ENCODE data around the gene MTX1.

- TF ChIP-seq, protein P1, sequence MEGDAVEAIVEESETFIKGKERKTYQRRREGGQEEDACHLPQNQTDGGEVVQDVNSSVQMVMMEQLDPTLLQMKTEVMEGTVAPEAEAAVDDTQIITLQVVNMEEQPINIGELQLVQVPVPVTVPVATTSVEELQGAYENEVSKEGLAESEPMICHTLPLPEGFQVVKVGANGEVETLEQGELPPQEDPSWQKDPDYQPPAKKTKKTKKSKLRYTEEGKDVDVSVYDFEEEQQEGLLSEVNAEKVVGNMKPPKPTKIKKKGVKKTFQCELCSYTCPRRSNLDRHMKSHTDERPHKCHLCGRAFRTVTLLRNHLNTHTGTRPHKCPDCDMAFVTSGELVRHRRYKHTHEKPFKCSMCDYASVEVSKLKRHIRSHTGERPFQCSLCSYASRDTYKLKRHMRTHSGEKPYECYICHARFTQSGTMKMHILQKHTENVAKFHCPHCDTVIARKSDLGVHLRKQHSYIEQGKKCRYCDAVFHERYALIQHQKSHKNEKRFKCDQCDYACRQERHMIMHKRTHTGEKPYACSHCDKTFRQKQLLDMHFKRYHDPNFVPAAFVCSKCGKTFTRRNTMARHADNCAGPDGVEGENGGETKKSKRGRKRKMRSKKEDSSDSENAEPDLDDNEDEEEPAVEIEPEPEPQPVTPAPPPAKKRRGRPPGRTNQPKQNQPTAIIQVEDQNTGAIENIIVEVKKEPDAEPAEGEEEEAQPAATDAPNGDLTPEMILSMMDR (conservative IDR thresholded peaks at IDR 0.05): no peak
- TF ChIP-seq ZFX (IDR thresholded peaks at IDR 0.05): no peak
These were observed 39.0 kb upstream of the MTX1 start for GRCh38 chr1:155169541-155169940.

Measured in C4-2B (cell line).